Embryonic facial prominence (tissue), 1 donor: ENCODE data around the gene ZC3H15.
"Not testable (repeated sequence)": the region's sequence is repeated elsewhere in the genome, so short reads cannot be mapped to it uniquely, and the experiment has no call there.

Experiments used
- DNase-seq: peaks from one replicate; pipeline ENCODE4 v3.0.0-alpha.2; 2016; ENCODE audit errors: extremely low spot score

The ZC3H15 gene

DNA sequence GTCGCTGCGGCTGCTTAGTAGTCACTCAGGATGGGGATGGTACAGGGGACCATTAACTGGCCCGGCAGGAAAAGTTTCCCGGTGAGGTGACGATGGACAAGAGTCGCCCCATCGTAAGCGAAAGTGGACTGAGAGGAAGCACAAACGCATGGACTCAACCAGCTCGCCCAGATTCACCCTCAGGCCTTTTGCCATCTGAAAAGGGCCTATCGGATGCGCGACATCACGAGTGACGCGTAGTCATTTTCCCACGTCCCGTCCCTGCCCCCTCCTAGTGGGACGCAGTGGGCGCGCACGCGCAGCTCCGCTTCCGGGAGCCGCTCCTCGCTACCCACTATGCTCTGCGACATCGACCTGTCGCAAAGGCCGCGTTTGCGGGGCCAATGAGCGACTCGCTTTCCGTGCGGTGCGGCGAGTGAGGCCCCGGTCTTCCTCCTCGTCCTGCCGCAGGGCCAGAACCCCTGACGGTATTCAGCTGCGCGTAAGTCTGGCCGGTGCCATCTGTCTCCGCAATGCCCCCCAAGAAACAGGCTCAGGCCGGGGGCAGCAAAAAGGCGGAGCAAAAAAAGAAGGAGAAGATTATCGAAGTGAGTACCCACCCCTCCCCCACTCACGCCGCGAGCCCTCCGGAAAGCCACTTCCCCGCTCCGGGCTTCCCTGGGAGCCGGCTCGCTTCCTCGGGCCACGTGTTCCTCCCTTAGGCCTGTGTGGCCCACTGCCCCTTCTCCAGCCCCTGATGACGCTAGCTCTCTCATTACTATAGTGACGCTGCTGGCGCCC lies at the start of gene ZC3H15:
Gene ZC3H15, plus strand, starts transcription at position 390 of the 780 bp plus-strand sequence. Its CDS starts 123 bp downstream, at position 513.
- peak; percentile 89 for DNase-seq

- DNase-seq, result no peak
These were observed 48.3 kb upstream of the ZC3H15 start for GRCh38 chr2:186437719-186438118.

GRCh38 chr2:186439673-186440095 lies 46.4 kb upstream of the ZC3H15 start:
- not testable (repeated sequence) for DNase-seq

- no peak for DNase-seq
These were observed 45.6 kb upstream of the ZC3H15 start for GRCh38 chr2:186440506-186440905.

DNA sequence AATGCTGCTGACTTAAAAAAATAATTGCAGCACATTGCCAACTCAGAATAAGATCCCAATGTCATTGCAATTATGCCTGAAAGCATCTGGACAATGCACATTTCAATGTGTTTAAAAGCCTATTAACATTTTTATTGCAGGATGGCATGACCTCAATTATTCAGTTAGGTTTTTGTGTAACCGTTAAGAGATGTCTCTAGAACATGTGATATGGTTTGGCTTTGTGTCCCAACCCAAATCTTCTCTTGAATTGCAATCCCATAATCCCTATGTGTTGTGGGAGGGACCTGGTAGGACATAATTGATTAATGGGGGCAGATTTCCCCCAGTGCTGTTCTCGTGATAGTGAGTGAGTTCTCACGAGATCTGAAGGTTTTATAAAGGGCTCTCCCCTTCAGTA lies 43.2 kb upstream of the ZC3H15 start:
- no peak for DNase-seq

DNA sequence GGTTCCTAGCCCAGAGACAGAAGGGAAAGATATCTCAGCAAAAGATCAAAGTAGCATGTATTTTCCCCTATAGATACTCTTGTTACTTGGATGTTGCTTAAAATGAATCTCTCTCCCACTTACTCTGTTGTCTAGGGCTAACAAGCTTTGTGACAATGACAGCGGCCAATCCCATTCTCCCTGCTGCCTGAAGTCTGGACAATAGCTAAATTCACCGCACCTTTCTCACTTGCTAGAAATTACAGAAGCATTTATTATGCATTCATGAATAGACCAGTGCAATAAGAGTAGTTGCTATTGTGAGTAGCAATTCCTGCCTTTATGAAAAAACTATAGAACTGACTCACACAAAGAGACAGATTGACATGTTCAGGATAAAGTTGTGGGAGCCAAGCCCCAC lies 42.2 kb upstream of the ZC3H15 start:
- DNase-seq, result no peak

GRCh38 chr2:186445506-186445905 lies 40.6 kb upstream of the ZC3H15 start:
- DNase-seq, result no peak

DNA sequence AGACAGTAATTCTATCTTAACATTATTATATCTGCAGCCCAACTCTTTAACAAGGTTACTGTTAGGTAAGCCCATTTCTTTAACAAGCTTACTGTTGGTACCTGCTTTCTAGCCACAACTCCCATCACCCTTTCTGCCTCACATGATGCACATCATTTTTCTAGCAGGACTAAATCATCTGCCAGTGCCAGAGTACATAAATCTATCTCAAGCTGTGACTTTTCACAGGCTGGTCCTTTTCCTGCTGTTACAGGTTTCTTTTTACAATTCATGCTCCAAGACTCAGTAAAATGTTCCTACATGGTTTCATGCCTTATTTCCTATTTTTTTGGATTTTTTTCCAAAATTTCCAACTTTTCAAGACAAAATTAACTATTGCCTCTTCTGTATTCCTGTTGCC lies 30.4 kb upstream of the ZC3H15 start:
- no peak for DNase-seq

- no peak for DNase-seq
These were observed 29.1 kb upstream of the ZC3H15 start for GRCh38 chr2:186456941-186457340.

DNA sequence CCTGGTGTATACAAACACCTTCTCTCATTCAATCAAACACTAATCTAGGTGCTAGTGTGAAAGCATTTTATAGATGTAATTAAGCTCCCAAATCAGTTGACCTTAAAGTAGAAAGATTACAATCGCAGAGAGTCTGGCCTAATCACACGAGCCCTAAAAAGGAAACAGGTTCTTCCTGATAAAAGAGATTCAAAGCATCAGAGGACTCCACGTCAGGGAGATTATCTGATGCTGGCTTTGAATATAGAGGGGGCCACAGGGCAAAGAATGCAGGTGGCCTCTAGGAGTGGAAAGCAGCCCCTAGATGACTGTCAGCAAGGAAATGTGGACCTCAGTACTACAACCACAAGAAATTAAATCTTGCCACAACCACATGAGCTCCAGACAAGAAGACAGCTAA lies 28.2 kb upstream of the ZC3H15 start:
- DNase-seq, result no peak

DNA sequence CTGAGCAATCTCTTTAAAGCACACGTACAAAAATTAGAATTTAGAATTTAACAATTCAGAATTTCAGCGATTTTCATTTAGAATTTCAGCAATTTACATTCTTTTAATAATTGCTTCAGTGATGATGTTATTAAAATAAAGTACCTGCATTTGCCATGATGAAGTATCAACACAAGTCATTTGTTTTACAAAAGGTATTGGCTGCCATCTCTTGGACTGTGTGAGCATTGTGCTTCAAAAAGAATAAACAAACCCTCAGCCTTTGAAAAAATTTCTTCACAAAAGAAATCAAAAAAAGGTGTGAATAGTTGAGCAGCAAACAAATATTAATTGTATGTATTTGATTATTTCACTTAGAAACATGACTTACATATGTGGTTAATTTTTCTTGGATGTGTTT lies 27.1 kb upstream of the ZC3H15 start:
- DNase-seq, result no peak

DNA sequence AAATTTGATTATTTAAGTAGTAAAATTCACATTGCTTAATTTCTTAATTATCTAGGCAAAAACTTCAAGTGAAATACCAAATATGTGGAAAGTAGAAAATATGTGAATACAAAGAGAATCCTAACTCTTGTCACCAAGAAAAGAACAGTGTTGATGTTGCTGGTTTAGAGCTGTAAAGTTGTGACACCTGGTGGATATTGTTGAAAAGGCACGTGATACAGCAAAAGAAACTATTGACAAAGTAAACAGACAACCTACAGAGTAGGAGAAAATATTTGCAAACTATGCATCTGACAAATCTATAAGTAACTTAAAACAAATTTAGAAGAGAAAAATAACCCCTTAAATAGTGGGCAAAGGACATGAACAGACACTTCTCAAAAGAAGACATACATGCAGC lies 25.6 kb upstream of the ZC3H15 start:
- no peak for DNase-seq

GRCh38 chr2:186466743-186467142 lies 19.3 kb upstream of the ZC3H15 start:
- no peak for DNase-seq

DNA sequence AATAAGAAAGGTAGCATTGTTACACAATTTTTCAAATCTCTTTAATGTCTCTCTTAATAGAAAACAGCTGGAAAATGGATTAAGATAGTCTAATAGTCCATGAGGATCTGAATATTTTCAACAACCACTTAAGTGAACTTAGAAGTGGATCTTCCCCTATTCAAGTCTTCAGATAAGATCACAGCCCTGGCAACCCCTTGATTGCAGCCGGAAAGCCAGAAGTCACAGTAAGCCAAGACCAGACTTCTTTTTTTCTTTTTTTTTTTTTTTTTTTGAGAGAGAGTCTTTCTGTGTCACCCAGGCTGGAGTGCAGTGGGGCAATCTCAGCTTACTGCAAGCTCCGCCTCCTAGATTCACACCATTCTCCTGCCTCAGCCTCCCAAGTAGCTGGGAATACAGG lies 18.6 kb upstream of the ZC3H15 start:
- no peak for DNase-seq

DNA sequence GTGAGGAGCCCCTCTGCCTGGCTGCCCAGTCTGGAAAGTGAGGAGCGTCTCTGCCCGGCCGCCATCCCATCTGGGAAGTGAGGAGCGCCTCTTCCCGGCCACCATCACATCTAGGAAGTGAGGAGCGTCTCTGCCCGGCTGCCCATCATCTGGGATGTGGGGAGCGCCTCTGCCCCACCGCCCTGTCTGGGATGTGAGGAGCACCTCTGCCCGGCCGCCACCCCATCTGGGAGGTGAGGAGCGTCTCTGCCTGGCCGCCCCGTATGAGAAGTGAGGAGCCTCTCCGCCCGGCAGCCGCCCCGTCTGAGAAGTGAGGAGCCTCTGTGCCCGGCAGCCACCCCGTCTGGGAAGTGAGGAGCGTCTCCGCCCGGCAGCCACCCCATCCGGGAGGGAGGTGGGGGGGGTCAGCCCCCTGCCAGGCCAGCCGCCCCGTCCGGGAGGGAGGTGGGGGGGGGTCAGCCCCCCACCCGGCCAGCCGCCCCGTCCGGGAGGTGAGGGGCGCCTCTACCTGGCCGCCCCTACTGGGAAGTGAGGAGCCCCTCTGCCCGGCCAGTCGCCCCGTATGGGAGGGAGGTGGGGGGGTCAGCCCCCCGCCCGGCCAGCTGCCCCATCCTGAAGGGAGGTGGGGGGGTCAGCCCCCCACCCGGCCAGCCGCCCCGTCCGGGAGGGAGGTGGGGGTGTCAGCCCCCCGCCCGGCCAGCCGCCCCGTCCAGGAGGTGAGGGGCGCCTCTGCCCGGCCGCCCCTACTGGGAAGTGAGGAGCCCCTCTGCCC lies 13.2 kb upstream of the ZC3H15 start:
- DNase-seq, result not testable (repeated sequence)

GRCh38 chr2:186474239-186474638 lies 11.8 kb upstream of the ZC3H15 start:
- DNase-seq, result not testable (repeated sequence)

- DNase-seq, result no peak
These were observed 8.3 kb upstream of the ZC3H15 start for GRCh38 chr2:186477790-186478189.

DNA sequence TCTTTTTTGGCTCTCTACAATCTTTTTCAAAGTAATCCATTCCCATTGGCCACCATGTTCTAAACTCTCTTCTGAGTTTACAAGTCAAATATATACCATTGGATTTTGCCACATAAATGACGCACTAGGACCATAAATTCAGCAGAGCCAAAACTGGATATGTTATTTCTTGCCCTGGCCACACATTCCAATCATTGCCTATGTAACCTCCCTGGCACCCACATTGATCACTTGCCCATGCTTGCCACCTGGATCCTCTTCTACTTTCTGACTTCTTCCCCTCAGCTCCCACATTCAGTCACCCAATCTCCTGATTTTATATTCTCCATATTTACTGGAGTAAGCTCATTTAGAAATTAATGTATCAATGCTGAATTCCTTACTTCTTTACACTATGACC lies 5.1 kb upstream of the ZC3H15 start:
- no peak for DNase-seq

DNA sequence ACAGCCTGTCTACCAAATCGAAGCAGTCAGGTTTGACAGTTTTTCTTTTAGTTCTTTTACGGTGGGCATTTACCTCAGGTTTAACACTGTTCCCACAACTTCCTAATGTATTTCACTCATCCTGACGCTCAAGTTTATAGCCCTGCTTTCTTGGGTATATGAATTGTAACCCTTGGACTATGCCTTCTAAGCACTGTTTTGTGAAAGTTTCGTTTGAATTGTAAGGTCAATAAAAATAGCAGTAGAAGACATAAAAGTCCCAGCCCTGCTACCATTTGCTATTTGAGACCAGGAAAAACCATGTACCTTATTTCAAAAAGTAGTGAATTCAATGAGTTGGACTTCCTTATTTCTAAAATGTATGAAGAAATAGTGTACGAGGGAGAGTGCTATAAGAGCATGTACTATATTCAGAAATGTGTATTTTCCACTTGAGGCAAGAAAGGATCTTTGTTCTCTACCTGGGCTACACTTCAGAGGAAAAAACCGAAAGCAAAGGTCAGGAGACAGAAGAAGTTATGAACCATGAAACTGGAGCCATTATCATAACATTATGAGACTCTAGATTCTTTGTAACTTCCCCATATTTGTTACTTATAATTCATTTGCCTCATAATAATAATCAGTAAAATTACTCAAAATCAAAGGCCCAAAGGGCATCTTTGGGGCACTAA lies 1.9 kb upstream of the ZC3H15 start:
- no peak for DNase-seq

- no peak for DNase-seq
These were observed 537 bp upstream of the ZC3H15 start for GRCh38 chr2:186485576-186485870.

GRCh38 chr2:186486651-186487647 lies 889 bp downstream of the ZC3H15 start:
- no peak for DNase-seq
